Measurements from ENCODE around the gene SLC9A3. TPM values are rescaled to one million over a fixed set of nuclear protein-coding genes. Genes with fewer than 3 reads are reported as not detected.

SLC9A3 gene
- polyA plus RNA-seq, 1 of the 3 experiments (the other 2 are of a cell fraction): 1.9 TPM

GRCh38 chr5:516980-517379, 7.3 kb downstream of the SLC9A3 start:
- POLR2A ChIA-PET: no interaction called here
- no peaks in the 10 kb centered on the region for H3K4me1 ChIP-seq (ENCODE audit: control insufficient read depth in 1 of 2, insufficient read depth in 2 of 2, low read depth in 1 of 2, low read length in 1 of 2)
- TF ChIP-seq JUND (IDR thresholded peaks at IDR 0.05): no peak
- TF ChIP-seq RXRA (IDR thresholded peaks at IDR 0.05; ENCODE audit: borderline replicate concordance, low read depth): no peak
- no peak for TF ChIP-seq GABPA (IDR thresholded peaks at IDR 0.05; ENCODE audit: low read depth)
- TF ChIP-seq IRF3 (IDR thresholded peaks at IDR 0.05; ENCODE audit: low read depth, low read length): no peak
- no peak for TF ChIP-seq ZBTB33 (IDR thresholded peaks at IDR 0.05; ENCODE audit: borderline replicate concordance, low read depth)
- TF ChIP-seq EP300 (IDR thresholded peaks at IDR 0.05; ENCODE audit: borderline replicate concordance in 1 of 2, low read depth in 1 of 2, low read length in 1 of 2): no peak
- TF ChIP-seq FOXJ3 (CRISPR knock-in tag; IDR thresholded peaks at IDR 0.05): no peak
- TF ChIP-seq GATA2 (CRISPR knock-in tag; IDR thresholded peaks at IDR 0.05): no peak
- no peak for TF ChIP-seq CTCF (IDR thresholded peaks at IDR 0.05)
- no peak for TF ChIP-seq PBX3 (IDR thresholded peaks at IDR 0.05)
- no peak for TF ChIP-seq MXI1 (IDR thresholded peaks at IDR 0.05; ENCODE audit: low read depth, low read length)
- no peak for TF ChIP-seq TAF1 (IDR thresholded peaks at IDR 0.05; ENCODE audit: borderline replicate concordance, low read depth, low read length)
- no peak for TF ChIP-seq RCOR1 (IDR thresholded peaks at IDR 0.05; ENCODE audit: low read length)
- TF ChIP-seq MEF2A (IDR thresholded peaks at IDR 0.05; ENCODE audit: borderline replicate concordance, low read depth): no peak
- no peak overlapping the region for H3K27ac ChIP-seq (ENCODE audit: low read depth in 2 of 2, low read length in 1 of 2)
- H3K36me3 ChIP-seq (replicated peaks in 1 of 2; ENCODE audit: control insufficient read depth in 1 of 2, insufficient read depth in 2 of 2, low read length in 1 of 2): no peaks in the 10 kb centered on the region
- no peaks in the 10 kb centered on the region for H4K20me1 ChIP-seq (ENCODE audit: insufficient read depth)
- H3K27me3 ChIP-seq (ENCODE audit: insufficient read depth): peaks cover 22% of the 10 kb centered on the region; the same call in 1 of the 2 replicates
- H3K4me3 ChIP-seq (ENCODE audit: low read depth in 2 of 2, low read length in 1 of 2): no peak overlapping the region
- H3K9ac ChIP-seq: no peak overlapping the region
- H3K9me2 ChIP-seq: no peaks in the 10 kb centered on the region
- no peak overlapping the region for H3K4me2 ChIP-seq
- no peaks in the 10 kb centered on the region for H3K79me2 ChIP-seq (ENCODE audit: insufficient read depth)
- no peak for DNase-seq
- no peaks in the 10 kb centered on the region for H3F3A ChIP-seq (replicated peaks; ENCODE audit: insufficient read depth)
- 39% methylated on average over 3 of the region's 3 CpGs for WGBS (ENCODE audit: low lambda C conversion rate)
- no peaks in the 10 kb centered on the region for H3K9me3 ChIP-seq
- no peak overlapping the region for H2AFZ ChIP-seq (ENCODE audit: low read depth)
- CTCF ChIA-PET: no interaction called here
